ENCODE results near the gene OXTR.

Gene OXTR

GRCh38 chr3:8769088-8769822 lies at the start of gene OXTR:
TSS of gene OXTR (minus strand) at chr3:8769613. CDS start at chr3:8768187, 1,426 bp downstream.
- DNase-seq (ENCODE audit: low spot score): no peak

DNA sequence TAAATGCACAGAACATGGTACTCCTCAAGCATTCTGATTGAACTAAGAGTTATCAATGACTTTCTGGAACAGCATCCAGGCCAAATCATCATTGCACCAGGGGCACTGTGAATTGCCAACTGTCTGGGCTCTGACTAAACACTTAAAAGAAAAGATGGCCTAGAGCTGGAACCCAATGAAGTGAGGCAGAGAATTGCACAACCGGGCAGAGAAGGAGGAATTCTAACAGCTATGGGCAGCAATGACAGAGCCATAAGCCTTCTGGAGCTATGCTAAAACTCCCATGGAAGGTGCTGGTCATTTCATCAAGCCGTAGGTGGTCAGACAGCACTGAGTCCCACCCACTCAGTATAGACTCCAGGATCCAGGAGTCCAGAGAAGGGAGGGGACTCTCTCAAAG lies 48.1 kb upstream of the OXTR start:
- no peak for DNase-seq (ENCODE audit: low spot score)

GRCh38 chr3:8816106-8816505 lies 46.7 kb upstream of the OXTR start:
- no peak for DNase-seq (ENCODE audit: low spot score)

- DNase-seq (ENCODE audit: low spot score): no peak
These were observed 44.0 kb upstream of the OXTR start for GRCh38 chr3:8813411-8813810.

DNA sequence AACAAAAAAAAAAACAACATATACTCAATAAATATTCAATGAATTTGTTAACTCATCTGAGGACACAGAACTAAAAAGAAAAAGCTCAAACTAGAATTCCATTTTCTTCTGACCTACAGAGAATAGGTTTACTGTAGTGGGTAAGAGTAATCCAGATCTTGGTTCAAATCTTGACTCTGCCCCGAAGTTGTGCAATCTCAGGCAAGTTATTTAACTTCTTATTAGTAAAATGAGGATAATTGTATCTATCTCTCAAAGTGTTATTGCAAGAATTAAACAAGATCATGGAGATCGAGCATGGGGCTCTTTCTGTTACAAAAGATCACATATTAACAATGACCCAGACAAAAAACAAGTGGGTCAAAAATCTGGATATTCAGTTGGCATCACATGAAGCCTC lies 41.1 kb upstream of the OXTR start:
- no peak for DNase-seq (ENCODE audit: low spot score)

- no peak for DNase-seq (ENCODE audit: low spot score)
These were observed 36.4 kb upstream of the OXTR start for GRCh38 chr3:8805774-8806173.

DNA sequence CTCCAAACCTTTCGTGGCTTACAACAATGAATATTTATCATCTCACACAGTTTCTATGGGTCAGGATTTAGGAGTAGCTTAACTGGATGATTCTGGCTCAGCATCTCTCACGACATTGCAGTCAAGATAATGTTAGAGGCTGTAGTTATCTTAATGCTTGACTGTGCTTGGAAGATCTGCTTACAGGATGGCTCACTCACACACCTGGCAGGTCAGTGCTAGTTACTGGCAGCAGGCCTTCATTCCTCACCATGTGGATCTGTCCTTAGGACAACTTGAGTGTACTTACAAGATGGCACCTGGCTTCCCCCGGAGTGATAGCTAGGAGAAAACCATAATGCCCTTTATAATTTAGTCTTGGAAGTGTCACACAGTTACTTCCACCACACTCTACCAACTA lies 32.8 kb upstream of the OXTR start:
- DNase-seq (ENCODE audit: low spot score): no peak

GRCh38 chr3:8800016-8800415 lies 30.6 kb upstream of the OXTR start:
- no peak for DNase-seq (ENCODE audit: low spot score)

DNA sequence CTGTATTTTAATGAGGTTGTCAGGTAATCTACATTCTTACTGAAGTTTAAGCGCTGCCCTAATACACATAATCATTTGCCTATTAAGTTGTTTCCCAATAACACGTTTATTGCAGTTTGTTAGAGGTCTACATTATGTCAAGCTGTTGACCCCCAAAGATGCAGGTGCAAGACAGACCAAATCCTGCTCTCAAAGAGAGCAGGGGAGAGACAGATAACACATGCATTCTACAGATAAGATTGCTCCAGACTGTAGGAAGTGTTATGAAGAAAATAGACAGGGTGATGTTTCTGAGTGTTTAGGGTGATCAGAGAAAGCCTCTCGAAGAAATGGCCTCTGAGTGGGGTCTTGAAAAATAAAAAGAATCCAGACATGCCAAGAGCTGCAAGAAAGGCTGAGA lies 24.8 kb upstream of the OXTR start:
- no peak for DNase-seq (ENCODE audit: low spot score)

GRCh38 chr3:8793242-8793641 lies 23.8 kb upstream of the OXTR start:
- peak; percentile 39 for DNase-seq (ENCODE audit: low spot score)

DNA sequence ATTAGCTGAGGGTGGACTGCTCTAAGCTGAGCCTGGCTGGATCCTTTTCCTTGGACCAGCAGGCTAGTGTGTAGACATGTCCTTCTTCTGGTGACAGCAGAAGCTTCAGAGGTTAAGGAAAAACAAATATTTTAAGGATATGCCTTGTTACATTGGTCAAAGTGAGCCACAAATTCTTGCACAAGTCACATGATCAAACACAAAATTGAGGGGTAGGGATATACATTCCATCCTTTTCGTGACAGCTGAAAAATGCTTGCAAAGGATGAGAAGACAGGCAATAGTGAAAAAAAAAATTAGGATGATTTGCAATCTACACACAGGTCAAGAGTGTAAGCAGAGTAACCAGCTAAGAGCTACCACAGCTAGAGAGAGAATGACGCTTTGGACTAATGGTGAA lies 21.1 kb upstream of the OXTR start:
- DNase-seq (ENCODE audit: low spot score): no peak

GRCh38 chr3:8784676-8785435 lies 15.4 kb upstream of the OXTR start:
- no peak for DNase-seq (ENCODE audit: low spot score)

DNA sequence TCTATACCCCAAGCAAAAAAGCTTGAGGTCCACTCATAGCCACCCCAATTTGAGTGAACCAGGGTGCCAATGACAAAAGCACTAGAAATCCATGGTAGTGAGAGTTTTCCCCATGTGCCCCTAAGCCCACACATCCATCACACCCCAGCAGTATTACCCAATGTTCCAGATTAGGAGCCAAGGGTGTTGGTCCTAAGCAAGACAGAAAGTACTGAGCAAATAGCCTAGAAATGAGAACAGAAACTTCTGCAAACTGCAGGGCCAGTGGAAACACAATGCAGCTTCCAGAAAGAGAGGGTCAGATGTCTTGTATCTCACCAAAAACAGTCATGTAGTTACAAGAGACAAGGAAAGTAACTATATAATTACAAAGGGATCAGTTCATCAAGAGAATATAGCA lies 10.9 kb upstream of the OXTR start:
- no peak for DNase-seq (ENCODE audit: low spot score)

DNA sequence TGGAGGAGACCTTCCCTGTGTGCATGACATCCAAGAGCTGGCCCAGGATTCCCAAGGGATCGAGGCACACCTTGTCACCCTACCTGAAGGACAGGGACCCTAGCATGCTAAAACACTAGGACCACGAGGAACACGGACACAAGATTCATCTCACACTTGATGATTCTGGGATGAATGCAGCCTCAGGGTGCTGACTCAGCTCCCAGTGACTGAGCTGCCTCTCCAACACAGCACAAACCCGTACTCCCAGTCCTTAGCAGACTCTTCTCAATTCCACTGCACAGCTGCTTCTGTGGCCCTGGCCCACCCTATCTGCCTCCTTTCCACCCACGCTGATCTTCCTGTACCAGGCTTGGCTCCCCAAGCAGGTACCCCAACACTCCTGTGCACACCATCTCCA lies 9.1 kb upstream of the OXTR start:
- no peak for DNase-seq (ENCODE audit: low spot score)

DNA sequence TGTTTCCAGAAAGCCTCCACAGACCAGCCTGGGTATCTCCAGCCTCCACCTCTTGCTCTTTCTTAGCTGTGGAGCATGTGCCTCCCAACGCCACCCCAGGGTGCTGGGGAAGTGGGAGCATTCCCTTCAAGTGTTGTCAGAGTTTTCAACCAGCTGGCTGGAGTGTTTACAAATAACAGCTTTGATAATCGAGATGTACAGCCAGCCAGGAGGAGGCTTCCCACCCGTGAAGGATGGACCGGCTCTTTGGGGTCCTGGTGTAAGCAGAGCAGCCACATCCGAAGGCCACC lies 8.5 kb upstream of the OXTR start:
- no peak for DNase-seq (ENCODE audit: low spot score)

DNA sequence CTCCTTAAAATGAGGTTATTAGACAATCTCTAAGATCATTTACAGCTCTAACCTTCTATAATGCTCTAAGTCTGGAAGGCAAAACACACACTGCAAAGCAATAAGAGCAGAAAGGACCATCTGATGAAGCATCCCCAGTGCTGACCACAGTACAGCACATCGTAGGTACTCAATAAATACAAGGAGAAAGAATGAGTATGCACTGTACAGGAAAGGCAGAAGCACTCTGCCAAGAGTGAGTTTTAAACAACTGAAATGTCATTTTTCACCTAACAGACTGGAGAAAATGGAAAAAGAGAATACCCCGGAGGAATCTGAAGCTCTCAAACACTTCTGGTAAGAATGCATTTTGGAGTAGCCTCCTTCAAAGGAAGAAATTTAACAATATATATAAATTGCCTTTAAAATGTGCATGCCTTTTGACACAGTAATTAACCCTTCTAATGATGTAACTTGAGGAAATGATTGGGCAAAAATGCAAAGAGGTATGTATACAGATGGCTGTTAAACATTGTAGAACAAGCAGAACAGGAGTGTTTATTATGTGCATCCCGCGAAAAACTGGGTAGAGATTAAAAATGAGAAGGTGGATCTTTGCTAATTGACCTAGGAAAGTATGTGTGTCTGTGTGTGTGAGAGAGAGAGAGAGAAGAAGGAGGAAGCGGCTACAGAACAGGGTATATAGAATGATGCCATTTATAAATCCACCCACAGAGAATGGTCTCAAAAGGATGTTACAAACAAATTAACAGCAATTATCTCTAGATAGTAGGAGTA lies 8.0 kb upstream of the OXTR start:
- DNase-seq (ENCODE audit: low spot score): no peak

DNA sequence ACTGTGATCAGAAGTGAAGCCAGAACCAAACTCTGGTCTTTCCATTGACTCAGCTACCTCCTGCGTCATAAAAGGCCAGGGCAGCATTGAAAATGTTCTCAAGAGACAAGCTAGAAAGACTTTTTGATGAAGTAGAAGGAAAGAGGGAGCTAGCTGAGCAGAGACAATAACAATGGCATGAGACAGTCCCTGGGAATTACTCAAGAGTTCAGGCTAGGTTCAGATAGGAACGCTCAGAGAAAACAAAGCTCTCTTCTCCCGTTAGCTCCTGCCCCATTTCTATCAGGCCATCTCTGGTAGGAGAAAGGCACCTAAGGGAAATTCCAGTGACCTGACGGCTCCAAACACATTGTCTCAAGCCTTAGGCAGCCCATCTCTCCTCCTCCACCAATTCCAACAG lies 7.0 kb upstream of the OXTR start:
- DNase-seq (ENCODE audit: low spot score): no peak

DNA sequence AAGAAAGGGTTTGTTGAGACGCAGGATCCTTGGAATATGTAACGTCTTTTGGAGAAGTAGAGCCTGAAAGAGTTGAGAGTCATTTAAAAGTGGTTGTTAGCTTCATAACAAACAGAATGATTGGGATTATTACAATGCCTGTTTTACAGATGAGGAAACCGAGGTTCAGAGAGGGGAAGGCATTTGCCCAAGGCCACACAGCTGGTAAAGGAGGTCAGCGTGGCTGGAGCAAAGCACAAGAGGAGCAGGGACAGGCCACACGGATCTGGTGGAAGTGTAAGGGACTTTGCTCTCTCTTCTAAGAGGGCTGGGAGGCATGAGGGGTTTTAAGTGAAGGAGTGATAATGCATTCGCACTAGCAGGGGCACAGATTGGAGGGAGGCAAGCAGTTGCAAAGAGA lies 6.2 kb upstream of the OXTR start:
- no peak for DNase-seq (ENCODE audit: low spot score)

DNA sequence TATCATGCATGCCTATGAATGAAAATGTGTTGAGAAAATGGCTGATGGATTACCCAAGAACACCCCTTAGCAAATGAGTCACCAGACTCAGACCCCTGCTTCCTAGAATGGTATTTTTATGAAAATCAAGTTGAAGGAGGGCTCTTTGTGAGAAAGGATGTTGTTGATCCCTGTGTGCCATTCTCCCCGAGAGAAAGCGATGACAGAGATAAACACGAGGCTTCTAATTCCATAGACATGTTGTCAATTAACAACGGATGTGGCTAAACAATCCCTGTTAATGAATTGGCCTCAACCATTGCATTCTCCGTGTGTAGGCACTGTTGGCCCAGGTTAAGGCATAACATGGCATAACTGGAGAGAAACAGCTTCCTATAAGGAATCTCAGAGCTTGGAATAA lies 5.8 kb upstream of the OXTR start:
- no peak for DNase-seq (ENCODE audit: low spot score)

GRCh38 chr3:8773941-8774542 lies 4.6 kb upstream of the OXTR start:
- no peak for DNase-seq (ENCODE audit: low spot score)

- DNase-seq (ENCODE audit: low spot score): no peak
These were observed 887 bp downstream of the OXTR start for GRCh38 chr3:8768364-8769087.

Measured in RKO (cell line).